Breast epithelium (tissue), 4 donors: ENCODE results near the gene IL21R. TPM values are rescaled to one million over a fixed set of nuclear protein-coding genes. Genes with fewer than 3 reads are reported as not detected.

Source experiments
- DNase-seq, 2 donors: peaks; one replicate each; pipeline ENCODE4 v3.0.0-alpha.2; 2019; ENCODE audit warnings: low spot score in 2 of 2
- H3K27ac ChIP-seq, 2 donors: fragments of 200-600 bp; sonication (generic) in 1 of 2; one replicate each; pipeline ENCODE4 v1.5.1; 2016 to 2019; ENCODE audit warnings: mild to moderate bottlenecking in 1 of 2
- H3K27me3 ChIP-seq, 2 donors: fragments of 200-600 bp; sonication (generic) in 1 of 2; one replicate each; pipeline versions ENCODE4 v1.5.1 to v1.6.0; 2017 to 2019; ENCODE audit warnings: control low read depth in 1 of 2, mild to moderate bottlenecking in 1 of 2
- H3K36me3 ChIP-seq: fragments of 200-600 bp; one replicate; pipeline ENCODE4 v1.5.1; 2019
- H3K4me1 ChIP-seq, 2 donors: fragments of 200-600 bp; sonication (generic); one replicate each; pipeline ENCODE4 v1.5.1; 2016 to 2019; ENCODE audit warnings: control low read depth in 1 of 2
- H3K4me3 ChIP-seq, 3 donors: fragments of 200-600 bp; sonication (generic); 1 replicate in 2 of 3; 2 replicates in 1 of 3; pipeline ENCODE4 v1.5.1; 2016 to 2019; ENCODE audit warnings: mild to moderate bottlenecking in 3 of 3, moderate library complexity in 2 of 3
- H3K9me3 ChIP-seq, 2 donors: fragments of 200-600 bp; sonication (generic) in 1 of 2; one replicate each; pipeline ENCODE4 v1.5.1; 2016 to 2019; ENCODE audit warnings: control low read depth in 1 of 2
- POLR2A ChIP-seq: fragments of 450-650 bp; IDR thresholded peaks from one replicate; pipeline ENCODE4 v1.6.1; 2016; ENCODE audit warnings: antibody characterized with exemption, mild to moderate bottlenecking, moderate library complexity
- POLR2AphosphoS5 ChIP-seq, 3 donors: sonication (generic); formaldehyde crosslinking; IDR thresholded peaks; one replicate each; pipeline ENCODE4 v1.6.1; 2017; ENCODE audit warnings: antibody characterized with exemption in 3 of 3
- intact Hi-C: fragments of 100-400 bp; cut with DNase I; formaldehyde crosslinking; loops from one replicate; pipeline ENCODE4 v1.15.1; 2023; ENCODE audit warnings: low total_unique reads
- total RNA-seq, 3 donors: library from RNA; depleted of rRNA; stranded (reverse); fragments of >200 nt; gene quantifications; one replicate each; pipeline ENCODE4 v1.1.0, GENCODE V29; 2016
- TF ChIP-seq, protein P1 (sequence below), 3 donors: fragments of 450-650 bp; IDR thresholded peaks; one replicate each; pipeline ENCODE4 v1.5.1; 2016 to 2017; ENCODE audit warnings: antibody characterized with exemption in 3 of 3, mild to moderate bottlenecking in 3 of 3, moderate library complexity in 3 of 3

IL21R gene
- total RNA-seq, 3 donors from 2014 or later: 0.16 to 0.33 TPM; not detected in 1

DNA sequence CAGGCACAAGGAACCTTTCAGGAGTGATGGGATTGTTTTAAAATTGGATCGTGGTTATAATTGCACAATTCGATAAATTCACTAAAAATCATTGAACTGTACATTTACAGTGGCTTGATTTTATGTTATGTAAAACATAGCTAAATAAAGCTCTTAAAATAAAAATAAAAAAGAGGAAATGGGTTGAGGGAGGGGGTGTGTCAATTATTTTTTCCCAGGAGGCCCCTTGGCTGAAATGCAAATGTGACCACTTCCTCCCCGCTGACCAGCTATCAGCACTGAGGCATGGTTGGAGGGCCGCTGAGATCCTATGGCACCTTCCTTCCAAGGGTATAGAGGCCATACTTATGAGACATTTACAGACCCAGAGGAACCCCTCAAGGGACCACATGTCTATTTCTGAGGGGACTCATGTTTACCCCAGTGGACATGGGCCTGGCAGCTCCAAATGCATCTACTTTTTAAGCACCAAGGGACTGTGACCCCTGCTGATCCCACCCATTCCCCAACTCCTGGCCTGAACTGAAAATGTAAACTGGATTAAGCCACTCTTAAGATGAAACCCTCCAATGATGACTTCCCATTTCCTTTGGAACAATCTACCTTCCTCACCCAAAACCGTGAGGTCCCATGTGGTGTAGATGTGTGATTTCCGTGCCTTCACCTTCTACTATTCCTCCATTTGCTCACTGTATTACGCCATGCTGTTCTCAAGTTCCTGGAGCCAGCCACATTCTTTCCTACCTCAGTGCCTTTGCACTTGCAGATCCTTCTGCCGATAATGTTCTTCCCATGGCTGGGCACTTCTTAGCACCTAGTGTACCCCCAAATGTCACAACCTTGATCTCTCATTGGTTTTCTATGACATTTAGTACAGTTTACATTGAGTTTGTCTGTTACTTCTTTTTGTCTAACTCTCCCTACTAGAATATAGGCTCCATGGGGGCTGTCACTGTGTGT is 2.8 kb upstream of the IL21R start:
- no peaks in the 10 kb centered on the region for H3K36me3 ChIP-seq
- no peak overlapping the region for H3K27ac ChIP-seq
- H3K4me1 ChIP-seq: no peaks in the 10 kb centered on the region
- H3K9me3 ChIP-seq: peaks cover 0 to 14% of the 10 kb centered on the region in 2 donors
- peaks cover 0 to 10% of the 10 kb centered on the region in 2 donors for H3K27me3 ChIP-seq
- no peak for DNase-seq
- TF ChIP-seq POLR2AphosphoS5 (IDR thresholded peaks at IDR 0.05) (no peak), POLR2A (no peak)
- TF ChIP-seq, protein P1, sequence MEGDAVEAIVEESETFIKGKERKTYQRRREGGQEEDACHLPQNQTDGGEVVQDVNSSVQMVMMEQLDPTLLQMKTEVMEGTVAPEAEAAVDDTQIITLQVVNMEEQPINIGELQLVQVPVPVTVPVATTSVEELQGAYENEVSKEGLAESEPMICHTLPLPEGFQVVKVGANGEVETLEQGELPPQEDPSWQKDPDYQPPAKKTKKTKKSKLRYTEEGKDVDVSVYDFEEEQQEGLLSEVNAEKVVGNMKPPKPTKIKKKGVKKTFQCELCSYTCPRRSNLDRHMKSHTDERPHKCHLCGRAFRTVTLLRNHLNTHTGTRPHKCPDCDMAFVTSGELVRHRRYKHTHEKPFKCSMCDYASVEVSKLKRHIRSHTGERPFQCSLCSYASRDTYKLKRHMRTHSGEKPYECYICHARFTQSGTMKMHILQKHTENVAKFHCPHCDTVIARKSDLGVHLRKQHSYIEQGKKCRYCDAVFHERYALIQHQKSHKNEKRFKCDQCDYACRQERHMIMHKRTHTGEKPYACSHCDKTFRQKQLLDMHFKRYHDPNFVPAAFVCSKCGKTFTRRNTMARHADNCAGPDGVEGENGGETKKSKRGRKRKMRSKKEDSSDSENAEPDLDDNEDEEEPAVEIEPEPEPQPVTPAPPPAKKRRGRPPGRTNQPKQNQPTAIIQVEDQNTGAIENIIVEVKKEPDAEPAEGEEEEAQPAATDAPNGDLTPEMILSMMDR (IDR thresholded peaks at IDR 0.05): no peak
- no peak overlapping the region for H3K4me3 ChIP-seq
- intact Hi-C loops: no loop called here

DNA sequence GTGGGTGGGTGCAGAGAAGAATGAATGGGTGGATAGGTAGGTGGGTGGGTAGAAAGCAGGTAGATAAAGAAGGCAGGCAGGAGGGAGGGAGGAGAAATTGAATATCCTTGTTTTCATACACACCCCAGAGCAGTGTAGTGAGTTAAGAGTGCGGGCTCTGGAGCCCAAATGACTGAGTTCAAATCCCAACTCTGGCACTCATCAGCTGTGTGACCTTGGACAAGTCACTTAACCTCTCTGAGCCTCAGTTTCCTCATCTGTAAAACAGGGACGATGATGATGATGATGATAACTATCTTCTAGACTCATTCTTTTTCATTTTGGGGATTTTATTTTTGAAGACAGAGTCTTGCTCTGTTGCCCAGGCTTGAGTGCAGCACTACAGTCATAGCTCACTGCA is 2.0 kb upstream of the IL21R start:
- intact Hi-C loops: no loop called here
- DNase-seq: no peak
- no peaks in the 10 kb centered on the region for H3K36me3 ChIP-seq
- peaks cover 0 to 15% of the 10 kb centered on the region in 2 donors for H3K27me3 ChIP-seq
- TF ChIP-seq POLR2A: no peak
- TF ChIP-seq, protein P1 (IDR thresholded peaks at IDR 0.05): no peak
- peaks cover 0 to 8% of the 10 kb centered on the region in 2 donors for H3K9me3 ChIP-seq
- no peak overlapping the region for H3K27ac ChIP-seq
- H3K4me1 ChIP-seq: no peaks in the 10 kb centered on the region
- H3K4me3 ChIP-seq: no peak overlapping the region

DNA sequence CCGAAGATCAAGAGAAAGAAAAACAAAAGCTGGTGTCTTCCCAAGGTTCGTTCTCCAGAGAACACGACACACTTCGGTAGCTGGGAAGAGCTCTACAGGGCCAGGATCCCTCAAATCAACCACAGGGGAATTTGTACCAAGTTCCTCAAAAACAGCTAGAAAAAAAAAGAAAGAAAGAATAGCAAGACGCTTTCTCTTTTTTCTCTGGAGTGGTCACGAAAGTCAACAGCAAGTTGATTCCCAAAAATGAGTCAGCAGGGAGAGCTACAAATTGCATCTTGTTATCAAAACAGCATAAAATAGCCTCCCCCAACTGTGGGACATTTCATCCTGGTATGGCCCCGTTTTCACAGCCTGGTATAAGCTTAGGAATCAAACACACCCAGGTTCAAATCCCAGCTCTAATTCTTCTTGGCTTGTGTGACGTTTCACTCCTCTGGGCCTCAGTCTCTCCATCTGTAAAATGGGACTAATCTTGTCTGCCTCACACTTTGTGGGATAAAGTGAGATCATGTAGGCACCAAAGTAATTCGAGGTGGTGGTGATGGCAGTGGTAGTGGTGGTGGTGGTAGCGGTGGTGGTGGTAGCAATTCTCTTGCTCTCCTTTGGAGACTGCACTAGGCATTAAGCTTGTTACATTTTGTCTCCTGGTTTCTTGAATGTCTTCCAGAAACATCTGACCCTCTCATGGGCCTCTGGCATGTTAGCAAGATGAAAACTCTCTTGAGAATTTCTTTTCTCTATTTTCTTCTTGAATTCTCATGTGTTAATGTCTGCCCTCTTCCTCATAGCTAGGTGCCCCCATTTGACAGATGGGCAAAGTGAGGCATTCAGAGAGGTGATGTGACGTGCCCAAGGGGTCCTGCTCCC is 988 bp upstream of the IL21R start:
- no peaks in the 10 kb centered on the region for H3K4me1 ChIP-seq
- peaks cover 0 to 15% of the 10 kb centered on the region in 2 donors for H3K27me3 ChIP-seq
- intact Hi-C loops: no loop called here
- no peak for DNase-seq
- H3K36me3 ChIP-seq: no peaks in the 10 kb centered on the region
- no peak overlapping the region for H3K27ac ChIP-seq
- TF ChIP-seq POLR2AphosphoS5 (IDR thresholded peaks at IDR 0.05): no peak
- TF ChIP-seq, protein P1 (IDR thresholded peaks at IDR 0.05): no peak
- TF ChIP-seq POLR2A: no peak
- H3K9me3 ChIP-seq: no peaks in the 10 kb centered on the region
- no peak overlapping the region for H3K4me3 ChIP-seq

DNA sequence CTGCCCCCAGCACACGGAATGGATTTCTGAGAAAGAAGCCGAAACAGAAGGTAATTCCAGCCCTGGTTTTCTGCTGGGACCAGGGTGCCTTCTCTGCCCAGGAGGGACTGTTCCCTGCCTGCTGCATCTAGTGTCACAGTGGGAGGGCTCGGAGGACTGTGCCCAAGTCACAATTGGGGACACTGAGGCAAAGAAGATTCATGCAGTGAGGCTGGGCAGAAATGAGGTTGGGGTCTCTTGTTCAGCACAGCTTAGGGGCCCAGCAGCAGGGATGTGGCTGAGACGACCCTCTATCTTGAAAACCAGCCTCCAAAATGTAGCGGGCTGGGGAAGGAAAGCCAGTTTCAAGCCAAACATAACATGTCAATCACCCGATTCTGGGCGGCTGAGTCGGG is 592 bp downstream of the IL21R start:
- Histone ChIP-seq H3K36me3 (no peaks in the 10 kb centered on the region), H3K4me1 (no peaks in the 10 kb centered on the region), H3K27ac (no peak overlapping the region), H3K27me3 (peaks cover 0 to 15% of the 10 kb centered on the region in 2 donors), H3K9me3 (no peaks in the 10 kb centered on the region), H3K4me3 (peak overlapping the region in 1 of 3 donors; percentile 15)
- intact Hi-C loops: no loop called here
- TF ChIP-seq POLR2A: no peak
- TF ChIP-seq, protein P1 (IDR thresholded peaks at IDR 0.05): no peak
- TF ChIP-seq POLR2AphosphoS5 (IDR thresholded peaks at IDR 0.05): no peak
- no peak for DNase-seq
